Measurements from ENCODE around the gene FOXO3. TPM values are rescaled to one million over a fixed set of nuclear protein-coding genes. Genes with fewer than 3 reads are reported as not detected.
"Not testable (repeated sequence)": the region's sequence is repeated elsewhere in the genome, so short reads cannot be mapped to it uniquely, and the experiment has no call there.

FOXO3 gene
- total RNA-seq, 1 experiment from 2014 or later = 43.8 TPM

DNA sequence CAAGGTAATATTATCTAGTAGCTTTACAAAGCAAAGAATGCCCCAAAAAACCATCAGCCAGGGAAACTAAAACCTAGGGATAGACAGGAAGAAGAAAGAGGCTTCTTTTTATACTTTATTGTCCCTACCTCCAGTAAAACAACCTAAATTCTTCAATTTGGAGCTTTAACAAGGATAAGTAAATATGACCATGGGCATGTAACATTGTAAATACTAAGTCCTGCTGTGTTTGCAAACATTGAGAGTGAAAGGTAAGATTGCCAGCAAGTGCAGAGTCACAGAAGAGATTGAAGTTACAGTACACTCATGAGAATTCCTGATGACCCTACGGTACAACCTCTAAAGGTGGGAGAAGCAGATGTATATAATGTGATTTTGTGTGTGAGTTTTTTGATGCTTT is 117.2 kb downstream of the FOXO3 start:
- POLR2A ChIA-PET = interaction anchor here (0.6 kb wide), 1 partner anchor 581 kb away, joined by 3 read pairs; no protein-coding TSS in a partner anchor
- Histone ChIP-seq H3K4me3 (ENCODE audit: low read depth in 2 of 2, low read length in 2 of 2) (no peak overlapping the region), H3K27ac (ENCODE audit: low read length) (peak overlapping the region; percentile 68), H3K36me3 (ENCODE audit: control insufficient read depth, insufficient read depth, low read length) (no peaks in the 10 kb centered on the region), H3K4me1 (ENCODE audit: control insufficient read depth, insufficient read depth, low read length) (peaks cover 43% of the 10 kb centered on the region), H3K27me3 (ENCODE audit: control insufficient read depth, insufficient read depth, low read length) (no peaks in the 10 kb centered on the region), H3K9me3 (ENCODE audit: control insufficient read depth, insufficient read depth, low read depth, low read length) (no peaks in the 10 kb centered on the region)
- no TSS peak for BruUV-seq (replicated peaks)
- in situ Hi-C loops (cut with HindIII; ENCODE audit: low pct_unique_long_range_greater_than_20kb, low sequenced_read_pairs) = no loop called here
- TF ChIP-seq POLR2AphosphoS5 (IDR thresholded peaks at IDR 0.05; ENCODE audit: low read depth, low read length) = 0 out of 2 replicates have a peak, but pooled peaks have one; percentile 33
- TF ChIP-seq, protein P1, sequence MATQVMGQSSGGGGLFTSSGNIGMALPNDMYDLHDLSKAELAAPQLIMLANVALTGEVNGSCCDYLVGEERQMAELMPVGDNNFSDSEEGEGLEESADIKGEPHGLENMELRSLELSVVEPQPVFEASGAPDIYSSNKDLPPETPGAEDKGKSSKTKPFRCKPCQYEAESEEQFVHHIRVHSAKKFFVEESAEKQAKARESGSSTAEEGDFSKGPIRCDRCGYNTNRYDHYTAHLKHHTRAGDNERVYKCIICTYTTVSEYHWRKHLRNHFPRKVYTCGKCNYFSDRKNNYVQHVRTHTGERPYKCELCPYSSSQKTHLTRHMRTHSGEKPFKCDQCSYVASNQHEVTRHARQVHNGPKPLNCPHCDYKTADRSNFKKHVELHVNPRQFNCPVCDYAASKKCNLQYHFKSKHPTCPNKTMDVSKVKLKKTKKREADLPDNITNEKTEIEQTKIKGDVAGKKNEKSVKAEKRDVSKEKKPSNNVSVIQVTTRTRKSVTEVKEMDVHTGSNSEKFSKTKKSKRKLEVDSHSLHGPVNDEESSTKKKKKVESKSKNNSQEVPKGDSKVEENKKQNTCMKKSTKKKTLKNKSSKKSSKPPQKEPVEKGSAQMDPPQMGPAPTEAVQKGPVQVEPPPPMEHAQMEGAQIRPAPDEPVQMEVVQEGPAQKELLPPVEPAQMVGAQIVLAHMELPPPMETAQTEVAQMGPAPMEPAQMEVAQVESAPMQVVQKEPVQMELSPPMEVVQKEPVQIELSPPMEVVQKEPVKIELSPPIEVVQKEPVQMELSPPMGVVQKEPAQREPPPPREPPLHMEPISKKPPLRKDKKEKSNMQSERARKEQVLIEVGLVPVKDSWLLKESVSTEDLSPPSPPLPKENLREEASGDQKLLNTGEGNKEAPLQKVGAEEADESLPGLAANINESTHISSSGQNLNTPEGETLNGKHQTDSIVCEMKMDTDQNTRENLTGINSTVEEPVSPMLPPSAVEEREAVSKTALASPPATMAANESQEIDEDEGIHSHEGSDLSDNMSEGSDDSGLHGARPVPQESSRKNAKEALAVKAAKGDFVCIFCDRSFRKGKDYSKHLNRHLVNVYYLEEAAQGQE (IDR thresholded peaks at IDR 0.05; ENCODE audit: insufficient read depth in 1 of 2, low read depth in 2 of 2, low read length in 1 of 2) = no peak
- no peak for TF ChIP-seq SIN3A (IDR thresholded peaks at IDR 0.05; ENCODE audit: borderline replicate concordance, insufficient read depth, low read depth, low read length)
- TF ChIP-seq, protein P2, sequence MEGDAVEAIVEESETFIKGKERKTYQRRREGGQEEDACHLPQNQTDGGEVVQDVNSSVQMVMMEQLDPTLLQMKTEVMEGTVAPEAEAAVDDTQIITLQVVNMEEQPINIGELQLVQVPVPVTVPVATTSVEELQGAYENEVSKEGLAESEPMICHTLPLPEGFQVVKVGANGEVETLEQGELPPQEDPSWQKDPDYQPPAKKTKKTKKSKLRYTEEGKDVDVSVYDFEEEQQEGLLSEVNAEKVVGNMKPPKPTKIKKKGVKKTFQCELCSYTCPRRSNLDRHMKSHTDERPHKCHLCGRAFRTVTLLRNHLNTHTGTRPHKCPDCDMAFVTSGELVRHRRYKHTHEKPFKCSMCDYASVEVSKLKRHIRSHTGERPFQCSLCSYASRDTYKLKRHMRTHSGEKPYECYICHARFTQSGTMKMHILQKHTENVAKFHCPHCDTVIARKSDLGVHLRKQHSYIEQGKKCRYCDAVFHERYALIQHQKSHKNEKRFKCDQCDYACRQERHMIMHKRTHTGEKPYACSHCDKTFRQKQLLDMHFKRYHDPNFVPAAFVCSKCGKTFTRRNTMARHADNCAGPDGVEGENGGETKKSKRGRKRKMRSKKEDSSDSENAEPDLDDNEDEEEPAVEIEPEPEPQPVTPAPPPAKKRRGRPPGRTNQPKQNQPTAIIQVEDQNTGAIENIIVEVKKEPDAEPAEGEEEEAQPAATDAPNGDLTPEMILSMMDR (IDR thresholded peaks at IDR 0.05) = no peak
- peak; percentile 53; the same call in 1 of the 2 replicates for TF ChIP-seq TCF7L2 (IDR thresholded peaks at IDR 0.05; ENCODE audit: low read depth, low read length)
- CTCF ChIA-PET = no interaction called here
- 0 out of 2 replicates have a peak, but pooled peaks have one; percentile 37 for ATAC-seq
- no peak for DNase-seq (ENCODE audit: low read depth, low spot score)
- intact Hi-C loops (cut with micrococcal nuclease; ENCODE audit: unreplicated experiment) = no loop called here

DNA sequence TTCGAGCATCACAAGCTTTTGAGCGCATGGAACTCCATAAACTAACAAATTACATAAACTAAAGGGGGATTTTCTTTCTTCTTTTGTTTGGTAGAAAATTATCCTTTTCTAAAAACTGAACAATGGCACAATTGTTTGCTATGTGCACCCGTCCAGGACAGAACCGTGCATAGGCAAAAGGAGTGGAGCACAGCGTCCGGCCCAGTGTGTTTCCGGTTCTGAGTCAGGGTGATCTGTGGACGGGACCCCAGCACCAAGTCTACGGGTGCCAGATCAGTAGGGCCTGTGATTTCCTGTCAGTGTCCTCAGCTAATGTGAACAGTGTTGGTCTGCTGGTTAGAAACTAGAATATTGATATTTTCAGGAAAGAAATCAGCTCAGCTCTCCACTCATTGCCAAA is 119.6 kb downstream of the FOXO3 start:
- BruUV-seq (replicated peaks); CTCF ChIA-PET: not testable (repeated sequence)

DNA sequence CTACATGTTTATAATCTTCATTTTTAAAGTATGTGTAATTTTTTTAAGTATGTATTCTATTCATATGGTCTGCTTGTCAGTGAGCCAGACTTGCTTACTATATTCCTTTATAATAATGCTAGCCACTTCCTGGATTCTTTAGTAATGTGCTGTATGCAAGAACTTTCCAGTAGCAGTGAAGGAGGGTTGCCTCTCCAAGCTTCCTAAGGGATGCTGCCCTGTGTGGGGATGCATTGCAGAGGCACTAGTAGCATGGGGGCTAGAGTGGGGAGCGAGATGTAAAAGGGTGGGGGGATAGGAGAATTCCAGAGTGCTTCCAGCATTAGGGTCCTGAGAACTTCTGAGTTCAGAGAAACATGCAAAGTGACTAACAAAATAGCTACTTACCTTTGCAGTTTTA is 121.0 kb downstream of the FOXO3 start:
- POLR2A ChIA-PET, CTCF ChIA-PET: not testable (repeated sequence)
- peaks cover 27% of the 10 kb centered on the region for H3K4me1 ChIP-seq (ENCODE audit: control insufficient read depth, insufficient read depth, low read length)

More for the DNA sequence above, 119.6 kb downstream of the FOXO3 start:
- peaks cover 40% of the 10 kb centered on the region for H3K4me1 ChIP-seq (ENCODE audit: control insufficient read depth, insufficient read depth, low read length)
- POLR2A ChIA-PET; intact Hi-C loops (cut with micrococcal nuclease; ENCODE audit: unreplicated experiment); H3K27me3 ChIP-seq (ENCODE audit: control insufficient read depth, insufficient read depth, low read length); ATAC-seq; H3K4me3 ChIP-seq (ENCODE audit: low read depth in 2 of 2, low read length in 2 of 2); DNase-seq (ENCODE audit: low read depth, low spot score); H3K27ac ChIP-seq (ENCODE audit: low read length); H3K36me3 ChIP-seq (ENCODE audit: control insufficient read depth, insufficient read depth, low read length); in situ Hi-C loops (cut with HindIII; ENCODE audit: low pct_unique_long_range_greater_than_20kb, low sequenced_read_pairs); H3K9me3 ChIP-seq (ENCODE audit: control insufficient read depth, insufficient read depth, low read depth, low read length): not testable (repeated sequence)

DNA sequence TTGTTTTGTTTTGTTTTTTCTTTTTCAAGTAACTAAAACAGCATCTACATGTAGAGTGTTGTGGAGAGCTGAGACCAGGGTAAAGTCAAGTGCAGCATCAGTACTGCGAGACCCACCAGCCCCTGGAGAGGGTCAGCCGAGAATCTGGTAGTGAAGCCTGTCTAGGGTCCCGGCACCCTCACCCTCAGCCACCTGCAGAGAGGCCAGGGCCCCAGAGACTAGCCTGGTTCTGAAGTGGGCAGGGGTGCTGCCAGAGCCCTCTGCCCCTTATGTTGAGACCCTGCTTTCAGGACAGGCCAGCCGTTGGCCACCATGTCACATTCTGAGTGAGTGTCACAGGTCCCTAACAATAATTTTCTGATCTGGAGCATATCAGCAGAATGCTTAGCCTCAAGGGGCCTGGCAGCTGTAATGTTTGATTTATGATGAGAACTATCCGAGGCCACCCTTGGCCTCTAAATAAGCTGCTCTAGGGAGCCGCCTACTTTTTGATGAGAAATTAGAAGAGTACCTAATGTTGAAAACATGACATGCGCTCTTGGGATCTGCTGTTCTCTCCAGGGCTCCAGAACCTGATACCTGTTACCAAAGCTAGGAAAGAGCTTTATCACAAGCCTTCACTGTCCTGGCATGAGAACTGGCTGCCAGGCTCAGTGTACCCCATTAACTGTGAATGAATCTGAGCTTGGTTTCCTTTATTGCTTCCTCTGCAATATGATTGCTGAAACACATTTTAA is 121.8 kb downstream of the FOXO3 start:
- in situ Hi-C loops (cut with HindIII; ENCODE audit: low pct_unique_long_range_greater_than_20kb, low sequenced_read_pairs); H3K27me3 ChIP-seq (ENCODE audit: control insufficient read depth, insufficient read depth, low read length); intact Hi-C loops (cut with micrococcal nuclease; ENCODE audit: unreplicated experiment); BruUV-seq (replicated peaks); POLR2A ChIA-PET; ATAC-seq; DNase-seq (ENCODE audit: low read depth, low spot score); H3K27ac ChIP-seq (ENCODE audit: low read length); CTCF ChIA-PET; H3K4me3 ChIP-seq (ENCODE audit: low read depth in 2 of 2, low read length in 2 of 2); H3K36me3 ChIP-seq (ENCODE audit: control insufficient read depth, insufficient read depth, low read length); H3K9me3 ChIP-seq (ENCODE audit: control insufficient read depth, insufficient read depth, low read depth, low read length): not testable (repeated sequence)
- peaks cover 19% of the 10 kb centered on the region for H3K4me1 ChIP-seq (ENCODE audit: control insufficient read depth, insufficient read depth, low read length)

More for the DNA sequence above, 121.0 kb downstream of the FOXO3 start:
- H3K27me3 ChIP-seq (ENCODE audit: control insufficient read depth, insufficient read depth, low read length); H3K36me3 ChIP-seq (ENCODE audit: control insufficient read depth, insufficient read depth, low read length); DNase-seq (ENCODE audit: low read depth, low spot score); BruUV-seq (replicated peaks); intact Hi-C loops (cut with micrococcal nuclease; ENCODE audit: unreplicated experiment); H3K27ac ChIP-seq (ENCODE audit: low read length); ATAC-seq; H3K9me3 ChIP-seq (ENCODE audit: control insufficient read depth, insufficient read depth, low read depth, low read length); H3K4me3 ChIP-seq (ENCODE audit: low read depth in 2 of 2, low read length in 2 of 2); in situ Hi-C loops (cut with HindIII; ENCODE audit: low pct_unique_long_range_greater_than_20kb, low sequenced_read_pairs): not testable (repeated sequence)

DNA sequence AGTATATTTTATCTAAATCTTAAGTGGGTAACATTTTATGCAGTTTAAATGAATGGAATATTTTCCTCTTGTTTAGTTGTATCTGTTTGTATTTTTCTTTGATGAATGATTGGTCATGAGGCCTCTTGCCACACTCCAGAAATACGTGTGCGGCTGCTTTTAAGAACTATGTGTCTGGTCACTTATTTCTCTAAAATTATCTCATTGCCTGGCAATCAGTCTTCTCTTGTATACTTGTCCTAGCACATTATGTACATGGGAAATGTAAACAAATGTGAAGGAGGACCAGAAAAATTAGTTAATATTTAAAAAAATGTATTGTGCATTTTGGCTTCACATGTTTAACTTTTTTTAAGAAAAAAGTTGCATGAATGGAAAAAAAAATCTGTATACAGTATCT is 123.3 kb downstream of the FOXO3 start:
- POLR2A ChIA-PET; in situ Hi-C loops (cut with HindIII; ENCODE audit: low pct_unique_long_range_greater_than_20kb, low sequenced_read_pairs); DNase-seq (ENCODE audit: low read depth, low spot score); ATAC-seq; CTCF ChIA-PET; H3K4me1 ChIP-seq (ENCODE audit: control insufficient read depth, insufficient read depth, low read length); BruUV-seq (replicated peaks); H3K4me3 ChIP-seq (ENCODE audit: low read depth in 2 of 2, low read length in 2 of 2); H3K27me3 ChIP-seq (ENCODE audit: control insufficient read depth, insufficient read depth, low read length); intact Hi-C loops (cut with micrococcal nuclease; ENCODE audit: unreplicated experiment); H3K36me3 ChIP-seq (ENCODE audit: control insufficient read depth, insufficient read depth, low read length); H3K27ac ChIP-seq (ENCODE audit: low read length); H3K9me3 ChIP-seq (ENCODE audit: control insufficient read depth, insufficient read depth, low read depth, low read length): not testable (repeated sequence)
